Psoas muscle (tissue), 8 donors: Measurements from ENCODE around the gene SPATS2L. TPM values are rescaled to one million over a fixed set of nuclear protein-coding genes. Genes with fewer than 3 reads are reported as not detected.

Experiments used
- ATAC-seq, 4 donors: fragments of 200-7000 bp; cut with Tn5 transposase; one replicate each; pipeline ENCODE4 v1.9.1; 2020; ENCODE audit warnings: moderate library complexity in 3 of 4, mild to moderate bottlenecking in 2 of 4
- DNase-seq, 2 donors: peaks; one replicate each; pipeline ENCODE4 v3.0.0-alpha.2; 2020
- H3K27ac ChIP-seq: fragments of 200-600 bp; one replicate; pipeline ENCODE4 v1.8.0; 2022
- H3K27me3 ChIP-seq, 3 donors: fragments of 200-600 bp in 1 of 3; one replicate each; pipeline versions ENCODE4 v1.6.1 to v1.8.0; 2013 to 2022; ENCODE audit warnings: low read length in 2 of 3, mild to moderate bottlenecking in 2 of 3, moderate library complexity in 1 of 3; ENCODE audit not compliant: insufficient read depth in 3 of 3
- H3K36me3 ChIP-seq, 2 donors: fragments of 200-600 bp in 1 of 2; one replicate each; pipeline versions ENCODE4 v1.6.1 to v1.8.0; 2013 to 2022; ENCODE audit warnings: low read depth in 1 of 2, mild to moderate bottlenecking in 1 of 2, moderate library complexity in 1 of 2; ENCODE audit not compliant: insufficient read depth in 1 of 2
- H3K4me1 ChIP-seq: fragments of 200-600 bp; one replicate; pipeline ENCODE4 v1.8.0; 2022
- H3K4me3 ChIP-seq: fragments of 200-600 bp; one replicate; pipeline ENCODE4 v1.8.0; 2022; ENCODE audit warnings: mild to moderate bottlenecking
- H3K9me3 ChIP-seq: fragments of 200-600 bp; one replicate; pipeline ENCODE4 v1.8.0; 2022
- CTCF ChIP-seq: fragments of 200-600 bp; IDR thresholded peaks from one replicate; pipeline ENCODE4 v1.8.0; 2022; ENCODE audit warnings: antibody characterized with exemption
- WGBS, 3 donors: extraction: QIAGEN DNeasy Blood & Tissue Kit; methylation state at CpG; one replicate each; pipeline versions ENCODE4 v1.1.6 to v1.1.7; 2013; 5-methylcytosine and 5-hydroxymethylcytosine counted together
- intact Hi-C, 2 donors: fragments of 100-400 bp; cut with DNase I; formaldehyde crosslinking; loops; one replicate each; pipeline versions ENCODE4 v1.11.0 to v1.14.2; 2022
- polyA plus RNA-seq, 3 donors: library from polyadenylated mRNA; stranded (reverse); fragments of 200-250 nt; gene quantifications; one replicate each; pipeline ENCODE4 v1.2.3, GENCODE V29; 2013
- total RNA-seq, 4 donors: library from RNA; stranded (reverse); fragmentation: NEBNext Ultra II Directional in 2 of 4; extraction: Animal tissue kit (Norgen Biotek cat#: 25700) in 2 of 4; gene quantifications; one replicate each; pipeline versions ENCODE4 v1.2.1 to v1.2.4, GENCODE V29; 2021 to 2023
- donor health status: healthy with polysubstance abuse.
- donor health status: DM: no; HTN: no; CAD: no; lungs with moderate emphysema.
- donor health status: Bipolar disorder and iron deficiency.
- donor health status: healthy.
- donor health status: DM: yes; HTN: yes; CAD: no.
- donor health status: DM: no; HTN: no; CAD: no.
- donor health status: DM: no; HTN: no; CAD: no.
- donor health status: DM: yes; HTN: yes; CAD: no.

SPATS2L gene
- total and polyA plus RNA-seq, 7 donors: 34.2 to 286 (median 60.2) TPM

- ATAC-seq (peak; percentile 95 to 97 (median 96)), DNase-seq (peak; percentile 58 to 84)
- Histone ChIP-seq H3K27ac (peak overlapping the region; percentile 83), H3K27me3 (no peaks in the 10 kb centered on the region), H3K4me1 (peaks cover 46% of the 10 kb centered on the region), H3K9me3 (no peaks in the 10 kb centered on the region), H3K36me3 (no peaks in the 10 kb centered on the region), H3K4me3 (peak overlapping the region; percentile 23)
- WGBS, 3 donors: 25 to 34% (median 34%) methylated on average over 15 of the region's 15 CpGs
- intact Hi-C loops: loop anchor here (5.0 kb wide), 2 partner anchors 54 to 59 kb away; no protein-coding TSS in a partner anchor
- no peak for TF ChIP-seq CTCF
Observed at GRCh38 chr2:200376513-200377354, 70.2 kb downstream of the SPATS2L start.

- no peak for TF ChIP-seq CTCF
- 63 to 79% (median 64%) methylated on average over 5 of the region's 5 CpGs for WGBS, 3 donors
- intact Hi-C loops: loop anchor here (5.0 kb wide), 2 partner anchors 55 to 60 kb away; no protein-coding TSS in a partner anchor
- peaks cover 48% of the 10 kb centered on the region for H3K4me1 ChIP-seq
- H3K9me3 ChIP-seq: no peaks in the 10 kb centered on the region
- H3K27me3 ChIP-seq: no peaks in the 10 kb centered on the region
- H3K4me3 ChIP-seq: no peak overlapping the region
- ATAC-seq (peak; percentile 17 to 29 (median 21)), DNase-seq (no peak)
- peak overlapping the region; percentile 83 for H3K27ac ChIP-seq
- H3K36me3 ChIP-seq: no peaks in the 10 kb centered on the region
Observed at GRCh38 chr2:200377355-200378336, 71.2 kb downstream of the SPATS2L start.

- ATAC-seq (no peak), DNase-seq (no peak)
- Histone ChIP-seq H3K27me3 (no peaks in the 10 kb centered on the region), H3K36me3 (no peaks in the 10 kb centered on the region), H3K9me3 (no peaks in the 10 kb centered on the region), H3K4me3 (no peak overlapping the region), H3K4me1 (peaks cover 49% of the 10 kb centered on the region), H3K27ac (no peak overlapping the region)
- 61 to 64% (median 64%) methylated on average over 7 of the region's 7 CpGs for WGBS, 3 donors
- TF ChIP-seq CTCF: no peak
- intact Hi-C loops: loop anchor here (5.0 kb wide), 2 partner anchors 56 to 61 kb away; no protein-coding TSS in a partner anchor
Observed at GRCh38 chr2:200378652-200379290, 72.3 kb downstream of the SPATS2L start.

GRCh38 chr2:200379481-200380090, 73.1 kb downstream of the SPATS2L start:
- DNase-seq: no peak
- H3K27ac ChIP-seq: no peak overlapping the region
- TF ChIP-seq CTCF: no peak
- intact Hi-C loops: loop anchor here (5.0 kb wide), 2 partner anchors 57 to 62 kb away; no protein-coding TSS in a partner anchor
- H3K9me3 ChIP-seq: no peaks in the 10 kb centered on the region
- H3K27me3 ChIP-seq: no peaks in the 10 kb centered on the region
- ATAC-seq: no peak
- peaks cover 41% of the 10 kb centered on the region for H3K4me1 ChIP-seq
- WGBS, 3 donors: 48 to 73% (median 59%) methylated on average over 5 of the region's 5 CpGs
- no peak overlapping the region for H3K4me3 ChIP-seq
- H3K36me3 ChIP-seq: no peaks in the 10 kb centered on the region
